ENCODE measurements around the gene NTNG1. TPM values are rescaled to one million over a fixed set of nuclear protein-coding genes. Genes with fewer than 3 reads are reported as not detected.

The NTNG1 gene
- total and polyA plus RNA-seq, 12 donors: 0.13 to 4.6 (median 2.8) TPM; not detected in 2

DNA sequence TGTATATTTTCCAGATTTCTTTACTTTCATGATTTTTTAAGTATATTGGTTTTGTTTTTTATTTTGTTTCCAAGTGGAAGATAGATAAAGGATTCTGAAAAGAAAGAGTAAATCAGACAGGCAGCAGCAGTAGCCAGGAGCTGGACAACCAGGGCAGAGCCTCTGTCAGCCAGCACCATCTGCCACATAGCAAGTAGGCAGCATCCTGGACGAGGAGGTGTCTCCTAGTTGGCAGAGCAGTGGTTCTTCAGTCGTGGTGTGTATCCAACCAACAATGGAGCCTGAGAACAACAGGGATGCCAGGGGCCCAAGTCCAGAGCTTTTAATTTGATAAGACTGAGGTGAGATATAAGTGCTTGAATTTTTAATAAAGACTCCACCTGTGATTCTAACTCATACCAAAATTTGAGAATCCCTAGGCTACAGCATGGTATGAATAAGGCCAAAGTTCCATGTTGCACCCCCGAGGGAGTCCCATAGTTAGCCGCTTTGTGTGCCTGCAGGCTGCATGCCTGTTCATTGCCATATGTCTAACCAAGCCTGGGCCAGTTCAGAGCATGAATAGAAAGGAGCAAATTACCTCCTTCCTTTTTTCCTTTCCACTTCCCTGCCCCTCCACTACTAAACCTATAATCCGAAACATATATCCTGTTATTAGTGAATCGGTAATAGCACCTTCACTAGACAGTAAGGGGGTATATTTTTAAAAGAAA, 153.2 kb downstream of the NTNG1 start:
- Histone ChIP-seq H3K27me3 (no peaks in the 10 kb centered on the region), H3K4me3 (no peak overlapping the region), H3K36me3 (replicated peaks in 1 of 2) (no peaks in the 10 kb centered on the region), H3K27ac (no peak overlapping the region), H3K4me1 (replicated peaks in 1 of 2) (no peaks in the 10 kb centered on the region), H3K9me3 (replicated peaks in 1 of 3) (no peaks in the 10 kb centered on the region)
- 64 to 67% (median 65%) methylated on average over 6 of the region's 6 CpGs for WGBS, 4 donors
- TF ChIP-seq, protein P1, sequence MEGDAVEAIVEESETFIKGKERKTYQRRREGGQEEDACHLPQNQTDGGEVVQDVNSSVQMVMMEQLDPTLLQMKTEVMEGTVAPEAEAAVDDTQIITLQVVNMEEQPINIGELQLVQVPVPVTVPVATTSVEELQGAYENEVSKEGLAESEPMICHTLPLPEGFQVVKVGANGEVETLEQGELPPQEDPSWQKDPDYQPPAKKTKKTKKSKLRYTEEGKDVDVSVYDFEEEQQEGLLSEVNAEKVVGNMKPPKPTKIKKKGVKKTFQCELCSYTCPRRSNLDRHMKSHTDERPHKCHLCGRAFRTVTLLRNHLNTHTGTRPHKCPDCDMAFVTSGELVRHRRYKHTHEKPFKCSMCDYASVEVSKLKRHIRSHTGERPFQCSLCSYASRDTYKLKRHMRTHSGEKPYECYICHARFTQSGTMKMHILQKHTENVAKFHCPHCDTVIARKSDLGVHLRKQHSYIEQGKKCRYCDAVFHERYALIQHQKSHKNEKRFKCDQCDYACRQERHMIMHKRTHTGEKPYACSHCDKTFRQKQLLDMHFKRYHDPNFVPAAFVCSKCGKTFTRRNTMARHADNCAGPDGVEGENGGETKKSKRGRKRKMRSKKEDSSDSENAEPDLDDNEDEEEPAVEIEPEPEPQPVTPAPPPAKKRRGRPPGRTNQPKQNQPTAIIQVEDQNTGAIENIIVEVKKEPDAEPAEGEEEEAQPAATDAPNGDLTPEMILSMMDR (IDR thresholded peaks at IDR 0.05): no peak
- TF ChIP-seq POLR2A (IDR thresholded peaks at IDR 0.05): no peak
- intact Hi-C loops (cut with DNase I): no loop called here
- no peak for DNase-seq

DNA sequence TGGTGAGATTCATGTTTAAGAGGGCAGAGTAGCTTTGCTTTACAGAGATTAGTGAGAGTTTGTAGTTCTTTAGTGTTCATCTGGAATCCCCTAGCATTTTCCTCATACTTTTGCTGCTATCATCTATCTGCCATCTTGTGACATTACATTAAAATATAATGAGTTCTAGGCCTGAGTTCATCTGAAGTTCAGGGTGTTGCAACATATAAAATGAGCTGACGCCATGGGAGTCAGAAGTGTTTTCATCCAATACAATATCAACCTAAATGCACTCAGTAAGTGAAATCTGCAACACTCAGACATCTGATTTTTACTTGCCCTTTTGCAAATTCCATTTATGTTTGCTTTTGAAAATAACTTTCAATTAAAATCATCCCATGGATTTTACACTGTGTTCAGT, 153.8 kb downstream of the NTNG1 start:
- intact Hi-C loops (cut with DNase I): no loop called here
- no peaks in the 10 kb centered on the region for H3K9me3 ChIP-seq (replicated peaks in 1 of 3)
- no peak overlapping the region for H3K27ac ChIP-seq
- H3K4me1 ChIP-seq (replicated peaks in 1 of 2): no peaks in the 10 kb centered on the region
- TF ChIP-seq, protein P1 (IDR thresholded peaks at IDR 0.05): no peak
- no peak for TF ChIP-seq POLR2A (IDR thresholded peaks at IDR 0.05)
- H3K4me3 ChIP-seq: no peak overlapping the region
- WGBS, 4 donors: 49 to 86% (median 53%) methylated on average over 1 of the region's 1 CpG
- DNase-seq: no peak
- H3K27me3 ChIP-seq: no peaks in the 10 kb centered on the region
- H3K36me3 ChIP-seq (replicated peaks in 1 of 2): no peaks in the 10 kb centered on the region

DNA sequence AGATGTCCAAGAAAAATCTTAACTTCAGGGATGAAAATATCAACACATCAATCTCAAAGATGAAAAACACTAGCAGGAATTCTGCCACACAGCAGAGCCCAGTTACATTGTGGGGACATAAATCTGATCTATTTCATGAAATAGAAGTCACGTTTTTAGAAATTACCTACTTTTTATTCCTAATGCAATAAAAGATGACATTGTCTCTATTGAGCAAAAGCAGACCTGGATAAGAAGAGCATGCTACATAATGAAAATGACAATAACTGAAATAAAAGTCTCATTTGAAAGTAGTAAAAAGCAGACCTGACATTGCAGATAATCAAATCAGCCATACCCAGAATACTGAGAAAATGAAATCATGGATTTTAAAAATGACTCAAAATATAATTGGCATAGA, 156.8 kb downstream of the NTNG1 start:
- no peaks in the 10 kb centered on the region for H3K27me3 ChIP-seq
- no peaks in the 10 kb centered on the region for H3K9me3 ChIP-seq (replicated peaks in 1 of 3)
- TF ChIP-seq POLR2A (IDR thresholded peaks at IDR 0.05): no peak
- TF ChIP-seq, protein P1 (IDR thresholded peaks at IDR 0.05): no peak
- no peak overlapping the region for H3K4me3 ChIP-seq
- DNase-seq: no peak
- no peaks in the 10 kb centered on the region for H3K36me3 ChIP-seq (replicated peaks in 1 of 2)
- H3K4me1 ChIP-seq (replicated peaks in 1 of 2): no peaks in the 10 kb centered on the region
- intact Hi-C loops (cut with DNase I): no loop called here
- WGBS, 4 donors: 30 to 45% (median 43%) methylated on average over 1 of the region's 1 CpG
- no peak overlapping the region for H3K27ac ChIP-seq

DNA sequence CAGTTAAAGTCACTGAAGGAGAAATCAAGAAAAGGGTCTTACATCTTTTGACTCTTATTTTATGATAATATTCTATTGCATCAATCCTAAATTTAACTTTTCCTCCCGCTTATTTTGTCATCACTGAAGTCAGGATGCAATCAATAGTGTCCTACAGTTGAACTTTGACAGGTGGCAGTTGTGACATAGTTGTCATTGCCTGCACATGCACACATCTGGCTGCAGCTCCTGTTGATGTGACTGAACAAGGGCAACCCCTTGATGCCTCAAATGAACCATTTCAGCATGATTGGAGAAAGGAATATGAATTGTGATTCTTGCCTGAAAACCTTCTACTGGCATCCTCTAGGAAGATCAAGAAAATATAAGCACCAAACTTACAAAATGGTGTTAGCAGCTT, 157.7 kb downstream of the NTNG1 start:
- no peak overlapping the region for H3K4me3 ChIP-seq
- H3K9me3 ChIP-seq (replicated peaks in 1 of 3): no peaks in the 10 kb centered on the region
- H3K27me3 ChIP-seq: no peaks in the 10 kb centered on the region
- DNase-seq: no peak
- intact Hi-C loops (cut with DNase I): no loop called here
- WGBS, 4 donors: 4 to 33% (median 21%) methylated on average over 1 of the region's 1 CpG
- no peaks in the 10 kb centered on the region for H3K4me1 ChIP-seq (replicated peaks in 1 of 2)
- TF ChIP-seq POLR2A (IDR thresholded peaks at IDR 0.05): no peak
- TF ChIP-seq, protein P1 (IDR thresholded peaks at IDR 0.05): no peak
- H3K27ac ChIP-seq: no peak overlapping the region
- no peaks in the 10 kb centered on the region for H3K36me3 ChIP-seq (replicated peaks in 1 of 2)
